Endodermal cell (in vitro differentiated cells): ENCODE measurements around the gene SLK. TPM values are rescaled to one million over a fixed set of nuclear protein-coding genes. Genes with fewer than 3 reads are reported as not detected.
A peak's percentile ranks its signal among the peaks of the same experiment; 100 is the strongest.

ENCODE experiments used
- DNase-seq: peaks from one replicate; pipeline ENCODE4 v3.0.0-alpha.2; 2017
- H3K27ac ChIP-seq: 2 replicates; pipeline ENCODE4 v1.5.1; 2013; ENCODE audit warnings: mild to moderate bottlenecking, low read depth, low read length, moderate library complexity
- H3K27me3 ChIP-seq: 2 replicates; pipeline ENCODE4 v1.6.1; 2013; ENCODE audit warnings: mild to moderate bottlenecking, low read length, moderate library complexity; ENCODE audit not compliant: insufficient read depth, control insufficient read depth, poor library complexity, severe bottlenecking
- H3K36me3 ChIP-seq: 2 replicates; pipeline ENCODE4 v1.7.0; 2013; ENCODE audit warnings: mild to moderate bottlenecking, low read length, moderate library complexity; ENCODE audit not compliant: control insufficient read depth, insufficient read depth
- H3K4me1 ChIP-seq: one replicate; pipeline ENCODE4 v1.7.0; 2013; ENCODE audit warnings: low read length; ENCODE audit not compliant: control insufficient read depth, insufficient read depth
- H3K4me3 ChIP-seq: 2 replicates; pipeline ENCODE4 v1.5.1; 2013; ENCODE audit warnings: mild to moderate bottlenecking, low read length, moderate library complexity
- H3K9ac ChIP-seq: 2 replicates; pipeline ENCODE4 v1.6.1; 2013; ENCODE audit warnings: mild to moderate bottlenecking, low read length, moderate library complexity; ENCODE audit not compliant: poor library complexity, severe bottlenecking; ENCODE audit errors: extremely low read depth
- H3K9me3 ChIP-seq: 2 replicates; pipeline ENCODE4 v1.6.1; 2013; ENCODE audit warnings: mild to moderate bottlenecking, low read length, moderate library complexity; ENCODE audit not compliant: control insufficient read depth
- H3K27ac Mint-ChIP-seq: 2 replicates; pipeline ENCODE4 v1.8.0; 2020; ENCODE audit warnings: mixed read lengths
- H3K27me3 Mint-ChIP-seq: 2 replicates; pipeline ENCODE4 v1.8.0; 2021; ENCODE audit warnings: mild to moderate bottlenecking, mixed read lengths; ENCODE audit not compliant: insufficient read depth
- H3K36me3 Mint-ChIP-seq: 2 replicates; pipeline ENCODE4 v1.8.0; 2020; ENCODE audit warnings: low read depth, mixed read lengths
- H3K4me1 Mint-ChIP-seq: 2 replicates; pipeline ENCODE4 v1.8.0; 2020; ENCODE audit warnings: mixed read lengths
- H3K4me3 Mint-ChIP-seq: 2 replicates; pipeline ENCODE4 v1.8.0; 2020; ENCODE audit warnings: mild to moderate bottlenecking, moderate library complexity, mixed read lengths
- H3K9me3 Mint-ChIP-seq: 2 replicates; pipeline ENCODE4 v1.8.0; 2020; ENCODE audit warnings: mild to moderate bottlenecking, mixed read lengths
- CTCF ChIP-seq: fragments of 200-600 bp; sonication (generic); conservative IDR thresholded peaks from 2 replicates; pipeline ENCODE4 v1.5.0; 2021; ENCODE audit warnings: antibody characterized with exemption, mild to moderate bottlenecking
- WGBS, 2 experiments: methylation state at CpG; one replicate each; pipeline versions ENCODE4 v1.1.5 to v1.1.7; 2013; ENCODE audit warnings: missing lambda C conversion rate in 2 of 2, mixed read lengths in 1 of 2; ENCODE audit not compliant: insufficient coverage in 1 of 2, insufficient read length in 1 of 2; 5-methylcytosine and 5-hydroxymethylcytosine counted together
- total RNA-seq, 2 donors: library from RNA; stranded (reverse); fragmentation: NEBNext Ultra II Directional in 1 of 2; extraction: Animal tissue kit (Norgen Biotek cat#: 25700) in 1 of 2; gene quantifications; 2 replicates in 1 of 2; 3 replicates in 1 of 2; pipeline ENCODE4 v1.2.1, GENCODE V29; 2021

SLK gene
- total RNA-seq, 2 donors from 2014 or later: 23.4 to 32.9 TPM

DNA sequence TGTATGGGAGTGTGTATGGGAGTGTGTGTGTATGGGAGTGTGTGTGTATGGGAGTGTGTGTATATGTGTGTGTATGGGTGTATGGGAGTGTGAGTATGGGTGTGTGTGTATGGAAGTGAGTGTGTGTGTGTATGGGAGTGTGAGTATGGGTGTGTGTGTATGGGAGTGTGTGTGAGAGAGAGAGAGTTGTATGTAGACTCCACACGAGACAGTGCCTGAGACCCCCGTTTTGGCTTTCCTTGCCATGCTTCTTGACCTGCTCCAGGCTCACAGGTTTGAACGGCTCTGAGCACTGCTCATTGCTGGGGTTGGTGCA lies 69.1 kb downstream of the SLK start:
- Mint-ChIP-seq H3K9me3 (no peaks in the 10 kb centered on the region), H3K36me3 (peaks cover 2% of the 10 kb centered on the region), H3K27ac (no peak overlapping the region), H3K27me3 (no peaks in the 10 kb centered on the region), H3K4me1 (peaks cover 17% of the 10 kb centered on the region), H3K4me3 (no peak overlapping the region)
- no peak for DNase-seq
- no peak overlapping the region for H3K27ac ChIP-seq
- H3K9ac ChIP-seq: no peak overlapping the region
- 90 to 100% methylated on average over 1 to 3 of the region's 3 CpGs for WGBS, 2 experiments
- H3K27me3 ChIP-seq: no peaks in the 10 kb centered on the region
- no peaks in the 10 kb centered on the region for H3K4me1 ChIP-seq
- H3K36me3 ChIP-seq: no peaks in the 10 kb centered on the region
- TF ChIP-seq CTCF: no peak
- no peak overlapping the region for H3K4me3 ChIP-seq
- no peaks in the 10 kb centered on the region for H3K9me3 ChIP-seq

- no peaks in the 10 kb centered on the region for H3K9me3 Mint-ChIP-seq
- Histone ChIP-seq H3K36me3 (no peaks in the 10 kb centered on the region), H3K4me3 (no peak overlapping the region), H3K4me1 (no peaks in the 10 kb centered on the region), H3K27ac (no peak overlapping the region), H3K9ac (no peak overlapping the region), H3K9me3 (no peaks in the 10 kb centered on the region), H3K27me3 (no peaks in the 10 kb centered on the region)
- TF ChIP-seq CTCF: no peak
- no peaks in the 10 kb centered on the region for H3K27me3 Mint-ChIP-seq
- H3K27ac Mint-ChIP-seq: no peak overlapping the region
- peak; percentile 46 for DNase-seq
- H3K4me1 Mint-ChIP-seq: peaks cover 12% of the 10 kb centered on the region
- 91 to 93% methylated on average over 15 to 21 of the region's 21 CpGs for WGBS, 2 experiments
- no peak overlapping the region for H3K4me3 Mint-ChIP-seq
- H3K36me3 Mint-ChIP-seq: no peaks in the 10 kb centered on the region
Observed at GRCh38 chr10:104036518-104037260, 69.7 kb downstream of the SLK start.

DNA sequence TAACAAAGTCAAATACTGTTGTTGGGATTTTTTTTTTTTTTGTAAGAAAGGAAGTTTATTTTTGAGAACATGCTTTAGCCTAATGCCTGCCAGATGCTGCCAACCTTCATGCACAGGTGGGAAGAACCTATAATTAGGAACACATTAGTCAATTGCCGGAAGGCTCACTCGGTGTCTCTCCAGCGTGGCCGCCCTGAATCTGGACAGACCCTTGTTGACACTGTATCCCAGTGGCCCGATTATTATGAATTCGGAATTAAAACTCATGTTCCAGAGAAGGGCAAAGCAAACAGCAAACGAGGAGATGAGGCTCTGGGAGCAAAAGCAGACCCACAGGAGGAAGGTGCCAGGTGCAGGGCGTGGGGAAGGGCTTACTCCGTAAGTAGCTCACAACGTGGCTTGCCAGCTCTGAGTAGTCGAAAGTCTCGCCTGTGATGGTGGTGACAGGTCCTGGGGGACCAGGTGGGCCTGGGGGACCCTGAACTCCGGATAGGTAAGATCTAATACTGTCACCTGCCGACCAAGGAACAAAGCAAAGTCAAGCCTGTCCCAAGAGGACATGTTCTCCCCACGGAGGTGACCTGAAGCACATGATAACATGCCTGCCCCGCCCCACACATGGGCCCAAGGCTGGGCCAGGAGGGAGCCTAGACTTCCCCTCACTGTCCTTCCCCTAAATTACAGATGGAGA lies 70.5 kb downstream of the SLK start:
- Mint-ChIP-seq H3K9me3 (no peaks in the 10 kb centered on the region), H3K27me3 (no peaks in the 10 kb centered on the region), H3K36me3 (no peaks in the 10 kb centered on the region), H3K27ac (no peak overlapping the region), H3K4me1 (peaks cover 5% of the 10 kb centered on the region), H3K4me3 (no peak overlapping the region)
- Histone ChIP-seq H3K27me3 (no peaks in the 10 kb centered on the region), H3K4me3 (no peak overlapping the region), H3K9me3 (no peaks in the 10 kb centered on the region), H3K4me1 (no peaks in the 10 kb centered on the region), H3K36me3 (no peaks in the 10 kb centered on the region), H3K9ac (no peak overlapping the region), H3K27ac (no peak overlapping the region)
- WGBS, 2 experiments: 81 to 88% methylated on average over 13 to 16 of the region's 16 CpGs
- no peak for TF ChIP-seq CTCF
- DNase-seq: no peak
